ENCODE data around the gene MMD. TPM values are rescaled to one million over a fixed set of nuclear protein-coding genes. Genes with fewer than 3 reads are reported as not detected.

The MMD gene
- total and polyA plus RNA-seq, 5 experiments from 2014 or later: 9.4 to 15.5 (median 10.4) TPM

DNA sequence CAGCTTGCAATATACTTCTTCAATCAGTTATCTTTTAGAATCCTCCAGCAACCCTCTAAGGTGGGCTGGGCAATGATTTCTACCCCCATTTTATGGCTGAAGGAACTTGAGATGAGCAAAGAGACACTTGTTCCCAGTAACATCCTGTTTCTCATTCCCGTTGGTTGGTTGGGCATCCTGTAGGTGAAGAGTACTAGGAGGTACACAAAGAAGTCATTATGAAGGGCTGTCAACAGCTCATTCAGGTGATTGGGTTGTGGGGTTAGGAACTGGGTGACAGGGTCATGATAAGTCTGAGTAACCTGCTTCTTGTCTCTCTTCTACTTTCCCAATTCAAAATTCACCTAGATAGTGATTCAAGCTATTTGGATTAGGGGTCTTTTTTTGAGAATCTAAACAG, 76.5 kb downstream of the MMD start:
- ATAC-seq: no peak
- Mint-ChIP-seq H3K27me3 (peaks cover 2 to 7% (median 4%) of the 10 kb centered on the region in 5 donors), H3K36me3 (peaks cover 0 to 5% (median 0%) of the 10 kb centered on the region in 3 donors), H3K4me3 (peak overlapping the region in 1 of 10 donors; percentile 4), H3K9me3 (peaks cover 0 to 7% (median 0%) of the 10 kb centered on the region in 9 donors), H3K27ac (peak overlapping the region in 1 of 10 donors; percentile 33), H3K4me1 (peaks cover 7 to 25% (median 14%) of the 10 kb centered on the region in 4 donors)
- no peak for DNase-seq
- POLR2A ChIA-PET: no interaction called here

DNA sequence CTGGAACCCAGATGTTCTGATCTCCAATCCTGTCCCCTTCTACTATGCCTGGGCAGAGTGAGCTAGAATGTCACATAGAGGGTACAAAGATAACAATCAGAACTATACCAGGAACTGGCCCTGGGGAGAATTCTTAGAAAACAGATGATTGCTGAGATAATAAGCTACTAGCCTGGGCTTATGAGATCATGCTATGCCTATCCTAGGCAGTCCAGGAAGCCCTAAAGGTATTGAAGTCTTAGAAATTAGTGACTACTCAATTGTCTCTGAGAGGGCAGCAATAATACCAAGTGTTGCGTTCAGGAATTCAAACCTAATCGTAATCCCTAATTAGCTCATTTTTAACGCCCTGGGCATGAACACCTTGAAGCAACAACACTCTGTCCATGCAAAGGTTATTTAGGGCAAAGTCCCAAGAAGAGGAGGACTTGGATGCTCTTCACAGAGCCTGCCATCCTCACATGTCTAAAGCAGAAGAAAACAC, 77.1 kb downstream of the MMD start:
- H3K9me3 Mint-ChIP-seq: peaks cover 0 to 7% (median 1%) of the 10 kb centered on the region in 9 donors
- peaks cover 3 to 12% (median 10%) of the 10 kb centered on the region in 5 donors for H3K27me3 Mint-ChIP-seq
- POLR2A ChIA-PET: no interaction called here
- ATAC-seq: no peak
- peak overlapping the region in 1 of 10 donors; percentile 4 for H3K4me3 Mint-ChIP-seq
- DNase-seq: no peak
- H3K4me1 Mint-ChIP-seq: peaks cover 8 to 25% (median 14%) of the 10 kb centered on the region in 4 donors
- H3K27ac Mint-ChIP-seq: no peak overlapping the region
- peaks cover 0 to 5% (median 0%) of the 10 kb centered on the region in 3 donors for H3K36me3 Mint-ChIP-seq

DNA sequence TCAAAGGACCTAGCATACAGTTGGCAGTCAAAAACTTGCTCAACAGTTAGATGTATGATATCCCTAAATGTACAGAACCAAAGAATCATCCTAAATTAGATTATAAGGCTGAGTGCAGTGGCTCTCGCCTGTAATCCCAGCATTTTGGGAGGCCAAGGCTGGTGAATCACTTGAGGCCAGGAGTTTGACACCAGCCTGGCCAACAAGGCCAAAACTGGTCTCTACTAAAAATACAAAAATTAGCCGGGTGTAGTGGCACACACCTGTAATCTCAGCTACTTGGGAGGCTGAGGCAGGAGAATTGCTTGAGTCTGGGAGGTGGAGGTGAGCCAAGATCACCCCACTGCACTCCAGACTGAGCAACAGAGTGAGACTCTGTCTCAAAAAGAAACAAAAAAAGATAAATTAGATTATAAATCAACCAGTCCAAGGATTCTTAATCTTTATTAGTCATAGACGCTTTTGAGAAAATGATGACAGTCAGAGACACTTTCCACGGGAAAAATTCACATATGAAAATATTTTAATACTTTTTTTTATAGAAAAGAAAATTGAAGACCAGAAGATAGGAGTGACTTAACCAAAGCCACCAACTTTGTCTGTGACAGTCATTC, 77.6 kb downstream of the MMD start:
- DNase-seq (no peak), ATAC-seq (no peak)
- Mint-ChIP-seq H3K27me3 (peaks cover 5 to 16% (median 14%) of the 10 kb centered on the region in 5 donors), H3K4me3 (no peak overlapping the region), H3K4me1 (peaks cover 8 to 24% (median 13%) of the 10 kb centered on the region in 4 donors), H3K36me3 (peaks cover 0 to 5% (median 0%) of the 10 kb centered on the region in 3 donors), H3K9me3 (peaks cover 0 to 7% (median 2%) of the 10 kb centered on the region in 9 donors), H3K27ac (no peak overlapping the region)
- POLR2A ChIA-PET: no interaction called here

DNA sequence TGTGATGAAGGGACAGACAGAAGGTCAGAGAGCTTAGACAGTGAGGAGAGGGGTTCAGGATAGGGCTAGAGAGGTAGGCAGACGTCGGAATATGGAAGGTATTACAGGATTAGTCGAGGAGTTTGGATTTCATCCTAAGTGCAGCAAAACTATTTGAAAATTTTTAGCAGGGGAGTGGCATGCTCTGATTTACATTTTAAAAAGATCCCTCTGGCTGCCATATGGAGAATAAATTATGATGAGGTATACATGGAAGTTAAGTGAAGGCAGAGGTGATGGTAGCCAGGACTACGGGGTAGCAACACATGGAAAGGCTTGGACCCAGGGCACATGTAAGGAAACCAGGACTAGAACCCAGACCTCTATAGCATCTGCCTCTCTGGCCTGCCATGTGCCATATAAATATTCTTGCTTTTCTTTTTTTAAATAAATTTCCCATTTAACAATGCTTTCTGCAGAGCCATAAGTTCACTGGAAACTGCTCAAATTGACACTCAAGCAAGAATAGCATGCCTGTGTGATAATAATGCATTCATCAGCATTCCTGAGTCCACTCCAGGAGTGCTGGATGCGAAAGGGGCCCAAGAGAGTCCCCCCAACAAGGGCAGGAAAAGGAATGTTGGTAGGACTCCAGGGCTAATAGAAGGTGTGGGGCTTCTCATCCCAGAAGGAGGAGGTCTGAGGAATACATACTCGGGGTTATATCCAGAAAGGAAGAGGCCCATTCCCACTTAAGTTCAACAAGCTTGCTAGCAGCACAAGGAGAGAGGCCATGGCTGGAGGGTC, 78.6 kb downstream of the MMD start:
- Mint-ChIP-seq H3K36me3 (peaks cover 0 to 5% (median 0%) of the 10 kb centered on the region in 3 donors), H3K27me3 (peaks cover 6 to 23% (median 14%) of the 10 kb centered on the region in 5 donors), H3K4me3 (peak overlapping the region in 1 of 10 donors; percentile 23), H3K27ac (no peak overlapping the region), H3K9me3 (peaks cover 0 to 7% (median 2%) of the 10 kb centered on the region in 9 donors), H3K4me1 (peaks cover 5 to 18% (median 9%) of the 10 kb centered on the region in 4 donors)
- POLR2A ChIA-PET: interaction anchor here (0.6 kb wide), 1 partner anchor 26 kb away, joined by 3 read pairs; no protein-coding TSS in a partner anchor
- DNase-seq: no peak
- ATAC-seq: no peak

Other genes starting within 250 kb of the MMD start
- under 1 TPM; 0.49 TPM for gene HLF, start 156.9 kb downstream of the MMD start, total RNA-seq
- gene HLF, start 156.9 kb downstream of the MMD start, polyA plus RNA-seq: under 1 TPM in 1 of 3 donors, not detected in 2; 0.03 TPM
- gene SMIM36, start 89.6 kb upstream of the MMD start, total RNA-seq: not detected
- under 1 TPM in 1 of 3 donors, not detected in 2; 0.05 TPM for gene SMIM36, start 89.6 kb upstream of the MMD start, polyA plus RNA-seq